IPS-18c (cell line): Measurements from ENCODE around the gene PDZD2.
"Not testable (repeated sequence)": the region's sequence is repeated elsewhere in the genome, so short reads cannot be mapped to it uniquely, and the experiment has no call there.

Source experiments
- H3K4me3 ChIP-seq: 2 replicates; pipeline ENCODE4 v1.7.0; 2013; ENCODE audit warnings: low read depth, mild to moderate bottlenecking, low read length, moderate library complexity; ENCODE audit not compliant: insufficient read depth
- H3K9me3 ChIP-seq: one replicate; pipeline ENCODE4 v1.6.1; 2013; ENCODE audit warnings: mild to moderate bottlenecking, low read length, moderate library complexity; ENCODE audit not compliant: control insufficient read depth, insufficient read depth

The PDZD2 gene

GRCh38 chr5:32027093-32027716, 388.3 kb downstream of the PDZD2 start:
- no peak overlapping the region for H3K4me3 ChIP-seq
- no peaks in the 10 kb centered on the region for H3K9me3 ChIP-seq

- H3K4me3 ChIP-seq, result no peak overlapping the region
Observed at GRCh38 chr5:32027717-32028458, 389.0 kb downstream of the PDZD2 start.

GRCh38 chr5:32029261-32029660, 390.3 kb downstream of the PDZD2 start:
- Histone ChIP-seq H3K4me3 (no peak overlapping the region), H3K9me3 (no peaks in the 10 kb centered on the region)

More at GRCh38 chr5:32027717-32028458, 389.0 kb downstream of the PDZD2 start:
- H3K9me3 ChIP-seq, result no peaks in the 10 kb centered on the region

- H3K4me3 ChIP-seq, result no peak overlapping the region
- no peaks in the 10 kb centered on the region for H3K9me3 ChIP-seq
Observed at GRCh38 chr5:32029781-32030180, 390.9 kb downstream of the PDZD2 start.

- H3K4me3 ChIP-seq, result no peak overlapping the region
- H3K9me3 ChIP-seq, result no peaks in the 10 kb centered on the region
Observed at GRCh38 chr5:32030222-32030621, 391.3 kb downstream of the PDZD2 start.

GRCh38 chr5:32030686-32031085, 391.8 kb downstream of the PDZD2 start:
- Histone ChIP-seq H3K9me3 (no peaks in the 10 kb centered on the region), H3K4me3 (no peak overlapping the region)

GRCh38 chr5:32031089-32031488, 392.2 kb downstream of the PDZD2 start:
- H3K9me3 ChIP-seq, result no peaks in the 10 kb centered on the region
- no peak overlapping the region for H3K4me3 ChIP-seq

GRCh38 chr5:32038523-32038922, 399.6 kb downstream of the PDZD2 start:
- H3K9me3 ChIP-seq, result peaks cover 13% of the 10 kb centered on the region
- H3K4me3 ChIP-seq, result no peak overlapping the region

GRCh38 chr5:32039133-32039532, 400.2 kb downstream of the PDZD2 start:
- H3K4me3 ChIP-seq, result not testable (repeated sequence)
- H3K9me3 ChIP-seq, result peaks cover 13% of the 10 kb centered on the region

- not testable (repeated sequence) for H3K4me3 ChIP-seq
- peaks cover 13% of the 10 kb centered on the region for H3K9me3 ChIP-seq
Observed at GRCh38 chr5:32039601-32040000, 400.7 kb downstream of the PDZD2 start.

GRCh38 chr5:32040181-32040695, 401.3 kb downstream of the PDZD2 start:
- H3K4me3 ChIP-seq, result not testable (repeated sequence)
- peaks cover 13% of the 10 kb centered on the region for H3K9me3 ChIP-seq

GRCh38 chr5:32042551-32042961, 403.6 kb downstream of the PDZD2 start:
- H3K4me3 ChIP-seq, result no peak overlapping the region
- peaks cover 13% of the 10 kb centered on the region for H3K9me3 ChIP-seq

- Histone ChIP-seq H3K4me3 (no peak overlapping the region), H3K9me3 (peaks cover 13% of the 10 kb centered on the region)
Observed at GRCh38 chr5:32043105-32043504, 404.2 kb downstream of the PDZD2 start.

- Histone ChIP-seq H3K4me3 (no peak overlapping the region), H3K9me3 (peaks cover 11% of the 10 kb centered on the region)
Observed at GRCh38 chr5:32044434-32044833, 405.5 kb downstream of the PDZD2 start.

- peaks cover 11% of the 10 kb centered on the region for H3K9me3 ChIP-seq
- H3K4me3 ChIP-seq, result no peak overlapping the region
Observed at GRCh38 chr5:32044939-32045338, 406.0 kb downstream of the PDZD2 start.

GRCh38 chr5:32047056-32047455, 408.1 kb downstream of the PDZD2 start:
- Histone ChIP-seq H3K4me3 (no peak overlapping the region), H3K9me3 (no peaks in the 10 kb centered on the region)

- no peaks in the 10 kb centered on the region for H3K9me3 ChIP-seq
- H3K4me3 ChIP-seq, result no peak overlapping the region
Observed at GRCh38 chr5:32051796-32052195, 412.9 kb downstream of the PDZD2 start.
